ENCODE results near the gene UBE2D2. TPM values are rescaled to one million over a fixed set of nuclear protein-coding genes. Genes with fewer than 3 reads are reported as not detected.

The UBE2D2 gene
- total RNA-seq, 1 donor from 2014 or later: 110 TPM

GRCh38 chr5:139676406-139676805 lies 115.3 kb downstream of the UBE2D2 start:
- intact Hi-C loops (cut with micrococcal nuclease): no loop called here
- H3K36me3 ChIP-seq: peaks cover 13% of the 10 kb centered on the region
- peaks cover 87% of the 10 kb centered on the region for H3K4me1 ChIP-seq
- no peak for DNase-seq
- TF ChIP-seq CTCF (IDR thresholded peaks at IDR 0.05; ENCODE audit: borderline replicate concordance): no peak
- no peaks in the 10 kb centered on the region for H3K9me3 ChIP-seq (replicated peaks)
- H3K4me3 ChIP-seq: no peak overlapping the region
- H3K27me3 ChIP-seq (ENCODE audit: low read depth): no peaks in the 10 kb centered on the region
- H3K27ac ChIP-seq (replicated peaks): peak overlapping the region; percentile 80

GRCh38 chr5:139676951-139677735 lies 116.0 kb downstream of the UBE2D2 start:
- Histone ChIP-seq H3K4me1 (peaks cover 80% of the 10 kb centered on the region), H3K9me3 (replicated peaks) (no peaks in the 10 kb centered on the region), H3K27me3 (ENCODE audit: low read depth) (no peaks in the 10 kb centered on the region), H3K4me3 (peak overlapping the region; percentile 7), H3K27ac (replicated peaks) (peak overlapping the region; percentile 80), H3K36me3 (peaks cover 19% of the 10 kb centered on the region)
- DNase-seq: no peak
- no peak for TF ChIP-seq CTCF (IDR thresholded peaks at IDR 0.05; ENCODE audit: borderline replicate concordance)
- intact Hi-C loops (cut with micrococcal nuclease): no loop called here

Other genes with a start within 250 kb of the UBE2D2 start
- 148 TPM for gene PAIP2, start 219.5 kb upstream of the UBE2D2 start, total RNA-seq
- not detected for gene SLC23A1, start 178.0 kb upstream of the UBE2D2 start, total RNA-seq
- 0.58 TPM for gene MZB1, start 171.4 kb upstream of the UBE2D2 start, total RNA-seq
- 46.3 TPM for gene PROB1, start 166.2 kb upstream of the UBE2D2 start, total RNA-seq
- gene SPATA24, start 157.2 kb upstream of the UBE2D2 start, total RNA-seq: 15.7 TPM
- 14.3 TPM for gene DNAJC18, start 121.8 kb upstream of the UBE2D2 start, total RNA-seq
- gene ECSCR, start 98.6 kb upstream of the UBE2D2 start, total RNA-seq: 20.9 TPM
- gene SMIM33, start 90.3 kb upstream of the UBE2D2 start, total RNA-seq: not detected
- gene STING1, start 78.6 kb upstream of the UBE2D2 start, total RNA-seq: 55.3 TPM
- 56.9 TPM for gene CXXC5, start 87.0 kb downstream of the UBE2D2 start, total RNA-seq
- not detected for gene PSD2, start 234.5 kb downstream of the UBE2D2 start, total RNA-seq

All from left ventricle myocardium inferior (tissue), 1 donor.